CD14-positive monocyte (primary cell): ENCODE data around the gene PRAME. TPM values are rescaled to one million over a fixed set of nuclear protein-coding genes. Genes with fewer than 3 reads are reported as not detected.

ENCODE experiments used
- DNase-seq, 3 donors: peaks; one replicate each; pipeline ENCODE4 v3.0.0-alpha.2; 2011 to 2022
- H2AFZ ChIP-seq: 2 replicates; pipeline ENCODE4 v1.6.0; 2012; ENCODE audit warnings: mild to moderate bottlenecking, low read depth, low read length, inconsistent platforms; ENCODE audit not compliant: insufficient read depth, poor library complexity, severe bottlenecking
- H3K27ac ChIP-seq, 2 donors: 1 replicate in 1 of 2; 2 replicates in 1 of 2; pipeline ENCODE4 v1.5.1; 2012 to 2013; ENCODE audit warnings: low read length in 2 of 2, control low read depth in 1 of 2, inconsistent platforms in 1 of 2, low read depth in 1 of 2, mild to moderate bottlenecking in 1 of 2
- H3K27me3 ChIP-seq, 2 donors: one replicate each; pipeline versions ENCODE4 v1.6.0 to v1.6.1; 2011 to 2013; ENCODE audit warnings: low read length in 2 of 2; ENCODE audit not compliant: control insufficient read depth in 2 of 2, insufficient read depth in 2 of 2
- H3K36me3 ChIP-seq, 2 donors: replicated peaks in 1 of 2; 1 replicate in 1 of 2; 2 replicates in 1 of 2; pipeline versions ENCODE4 v1.5.1 to v1.6.1; 2012 to 2013; ENCODE audit warnings: low read length in 2 of 2, control low read depth in 1 of 2, inconsistent platforms in 1 of 2, mild to moderate bottlenecking in 1 of 2; ENCODE audit not compliant: insufficient read depth in 2 of 2, control insufficient read depth in 1 of 2
- H3K4me1 ChIP-seq, 2 donors: 1 replicate in 1 of 2; 2 replicates in 1 of 2; pipeline versions ENCODE4 v1.5.1 to v1.6.1; 2012 to 2013; ENCODE audit warnings: low read length in 2 of 2, control low read depth in 1 of 2, inconsistent platforms in 1 of 2, mild to moderate bottlenecking in 1 of 2, moderate library complexity in 1 of 2; ENCODE audit not compliant: insufficient read depth in 2 of 2, control insufficient read depth in 1 of 2
- H3K4me2 ChIP-seq: replicated peaks from 2 replicates; pipeline ENCODE3; 2012; ENCODE audit warnings: low read length, moderate library complexity, mild to moderate bottlenecking; ENCODE audit not compliant: poor library complexity, severe bottlenecking; ENCODE audit errors: extremely low read depth
- H3K4me3 ChIP-seq, 3 experiments: fragments of 200-600 bp in 1 of 3; sonication (generic) in 1 of 3; replicated peaks in 1 of 3; 1 replicate in 2 of 3; 2 replicates in 1 of 3; pipeline ENCODE4 v1.5.1; 2011 to 2013; ENCODE audit warnings: low read length in 3 of 3, mild to moderate bottlenecking in 3 of 3, control low read depth in 2 of 3, low read depth in 2 of 3, inconsistent platforms in 1 of 3, moderate library complexity in 1 of 3
- H3K79me2 ChIP-seq: 2 replicates; pipeline ENCODE4 v1.6.0; 2012; ENCODE audit warnings: mild to moderate bottlenecking, control low read depth, inconsistent platforms, low read length, moderate library complexity; ENCODE audit not compliant: insufficient read depth
- H3K9ac ChIP-seq: 2 replicates; pipeline ENCODE4 v1.6.0; 2017; ENCODE audit warnings: low read length, mild to moderate bottlenecking; ENCODE audit not compliant: insufficient read depth, poor library complexity, severe bottlenecking
- H3K9me3 ChIP-seq, 2 donors: replicated peaks in 1 of 2; 1 replicate in 1 of 2; 2 replicates in 1 of 2; pipeline versions ENCODE4 v1.5.1 to v1.6.1; 2012 to 2013; ENCODE audit warnings: low read length in 2 of 2, control low read depth in 1 of 2; ENCODE audit not compliant: control insufficient read depth in 1 of 2, insufficient read depth in 1 of 2
- H4K20me1 ChIP-seq: 2 replicates; pipeline ENCODE4 v1.6.0; 2012; ENCODE audit warnings: mild to moderate bottlenecking, low read length, control low read depth, moderate library complexity; ENCODE audit not compliant: insufficient read depth
- H3K27ac Mint-ChIP-seq, 7 donors: one replicate each; pipeline ENCODE4 v1.8.0; 2020; ENCODE audit warnings: mild to moderate bottlenecking in 7 of 7, mixed read lengths in 7 of 7, moderate library complexity in 6 of 7, inconsistent platforms in 2 of 7
- H3K27me3 Mint-ChIP-seq, 3 donors: one replicate each; pipeline ENCODE4 v1.8.0; 2021 to 2022; ENCODE audit warnings: low read depth in 3 of 3, mild to moderate bottlenecking in 3 of 3, mixed read lengths in 3 of 3, moderate library complexity in 3 of 3, inconsistent platforms in 1 of 3
- H3K36me3 Mint-ChIP-seq, 2 donors: one replicate each; pipeline ENCODE4 v1.8.0; 2020; ENCODE audit warnings: mixed read lengths in 2 of 2, inconsistent platforms in 1 of 2, mild to moderate bottlenecking in 1 of 2
- H3K4me1 Mint-ChIP-seq: one replicate; pipeline ENCODE4 v1.8.0; 2020; ENCODE audit warnings: mild to moderate bottlenecking, mixed read lengths
- H3K4me3 Mint-ChIP-seq, 2 donors: one replicate each; pipeline ENCODE4 v1.8.0; 2020; ENCODE audit warnings: mild to moderate bottlenecking in 2 of 2, mixed read lengths in 2 of 2, moderate library complexity in 1 of 2
- H3K9me3 Mint-ChIP-seq, 7 donors: one replicate each; pipeline ENCODE4 v1.8.0; 2020 to 2022; ENCODE audit warnings: mixed read lengths in 7 of 7, mild to moderate bottlenecking in 6 of 7, moderate library complexity in 6 of 7, inconsistent platforms in 2 of 7
- WGBS: methylation state at CpG from one replicate; pipeline ENCODE4 v1.1.5; 2013; ENCODE audit warnings: missing lambda C conversion rate; ENCODE audit not compliant: insufficient coverage; 5-methylcytosine and 5-hydroxymethylcytosine counted together
- intact Hi-C, 2 donors: fragments of 100-400 bp; cut with micrococcal nuclease; formaldehyde crosslinking; loops; one replicate each; pipeline versions ENCODE4 v1.15.0 to v1.15.1; 2023
- polyA plus RNA-seq, 3 donors: library from polyadenylated mRNA; depleted of rRNA in 1 of 3; unstranded in 2 of 3; stranded (reverse) in 1 of 3; fragments of 300-500 nt in 2 of 3; fragments of >200 nt in 1 of 3; fragmentation: Illumina TruSeq in 2 of 3; gene quantifications; 1 replicate in 2 of 3; 2 replicates in 1 of 3; pipeline ENCODE4 v1.2.3, GENCODE V29; 2012 to 2021
- TF ChIP-seq, protein P1 (sequence below): fragments of 200-600 bp; IDR thresholded peaks from one replicate; pipeline ENCODE4 v1.8.0; 2022; ENCODE audit warnings: antibody characterized with exemption, mild to moderate bottlenecking

PRAME gene
- polyA plus RNA-seq, 3 donors = not detected

DNA sequence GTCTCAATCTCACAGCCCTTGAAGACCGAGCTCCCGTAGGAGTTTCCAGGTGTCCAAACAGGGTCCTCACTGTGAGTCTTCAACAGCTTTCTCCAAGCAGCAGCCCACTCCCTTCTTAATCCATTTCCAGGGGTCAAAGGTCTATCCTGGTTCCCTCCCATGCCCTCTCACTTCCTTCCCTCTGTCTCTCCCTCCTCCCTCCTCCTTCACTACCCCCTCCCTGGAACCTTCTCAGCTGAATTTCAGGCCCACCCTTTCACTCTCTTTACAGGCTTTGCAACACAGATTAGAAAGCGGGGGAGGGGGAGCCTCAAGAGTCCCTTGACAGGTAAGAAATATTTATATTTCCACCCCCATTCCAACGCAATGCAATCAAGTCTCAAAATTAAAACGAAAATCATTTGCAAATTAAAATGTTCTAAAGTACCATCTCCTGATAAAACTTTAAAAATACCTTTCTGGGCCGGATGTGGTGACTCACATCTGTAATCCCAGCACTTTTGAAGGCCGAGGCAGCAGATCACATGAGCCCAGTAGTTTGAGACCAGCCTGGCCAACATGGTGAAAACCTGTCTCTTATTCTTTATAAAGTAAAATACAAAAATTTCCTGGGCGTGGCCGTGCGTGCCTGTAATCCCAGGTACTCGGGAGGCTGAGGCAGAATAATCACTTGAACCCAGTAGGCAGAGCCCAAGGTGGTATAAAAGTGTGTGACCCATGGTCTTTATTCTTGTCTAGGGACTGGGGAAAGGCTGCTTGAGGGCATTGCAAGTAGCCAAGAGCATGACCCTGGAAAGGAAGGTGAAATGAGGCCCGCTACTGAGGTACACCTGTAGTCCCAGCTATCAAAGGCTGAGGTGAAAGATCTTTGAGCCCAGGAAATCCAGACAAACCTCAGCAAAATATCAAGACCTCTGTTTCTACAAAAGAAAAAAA, 38.1 kb downstream of the PRAME start:
- no peak for DNase-seq
- 91% methylated on average over 5 of the region's 12 CpGs for WGBS
- TF ChIP-seq, protein P1, sequence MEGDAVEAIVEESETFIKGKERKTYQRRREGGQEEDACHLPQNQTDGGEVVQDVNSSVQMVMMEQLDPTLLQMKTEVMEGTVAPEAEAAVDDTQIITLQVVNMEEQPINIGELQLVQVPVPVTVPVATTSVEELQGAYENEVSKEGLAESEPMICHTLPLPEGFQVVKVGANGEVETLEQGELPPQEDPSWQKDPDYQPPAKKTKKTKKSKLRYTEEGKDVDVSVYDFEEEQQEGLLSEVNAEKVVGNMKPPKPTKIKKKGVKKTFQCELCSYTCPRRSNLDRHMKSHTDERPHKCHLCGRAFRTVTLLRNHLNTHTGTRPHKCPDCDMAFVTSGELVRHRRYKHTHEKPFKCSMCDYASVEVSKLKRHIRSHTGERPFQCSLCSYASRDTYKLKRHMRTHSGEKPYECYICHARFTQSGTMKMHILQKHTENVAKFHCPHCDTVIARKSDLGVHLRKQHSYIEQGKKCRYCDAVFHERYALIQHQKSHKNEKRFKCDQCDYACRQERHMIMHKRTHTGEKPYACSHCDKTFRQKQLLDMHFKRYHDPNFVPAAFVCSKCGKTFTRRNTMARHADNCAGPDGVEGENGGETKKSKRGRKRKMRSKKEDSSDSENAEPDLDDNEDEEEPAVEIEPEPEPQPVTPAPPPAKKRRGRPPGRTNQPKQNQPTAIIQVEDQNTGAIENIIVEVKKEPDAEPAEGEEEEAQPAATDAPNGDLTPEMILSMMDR = no peak
- peaks cover 7% of the 10 kb centered on the region for H3K4me1 Mint-ChIP-seq
- Histone ChIP-seq H3K9me3 (no peaks in the 10 kb centered on the region), H3K79me2 (no peaks in the 10 kb centered on the region), H3K4me3 (no peak overlapping the region), H3K36me3 (no peaks in the 10 kb centered on the region), H3K27ac (no peak overlapping the region), H3K4me2 (no peak overlapping the region), H4K20me1 (no peaks in the 10 kb centered on the region), H3K9ac (no peak overlapping the region), H2AFZ (no peak overlapping the region), H3K27me3 (no peaks in the 10 kb centered on the region), H3K4me1 (peaks cover 8 to 11% of the 10 kb centered on the region in 2 donors)
- H3K27me3 Mint-ChIP-seq = peaks cover 2 to 8% (median 4%) of the 10 kb centered on the region in 3 donors
- no peak overlapping the region for H3K27ac Mint-ChIP-seq
- intact Hi-C loops = no loop called here
- no peak overlapping the region for H3K4me3 Mint-ChIP-seq
- no peaks in the 10 kb centered on the region for H3K36me3 Mint-ChIP-seq
- H3K9me3 Mint-ChIP-seq = peaks cover 0 to 4% (median 0%) of the 10 kb centered on the region in 7 donors

DNA sequence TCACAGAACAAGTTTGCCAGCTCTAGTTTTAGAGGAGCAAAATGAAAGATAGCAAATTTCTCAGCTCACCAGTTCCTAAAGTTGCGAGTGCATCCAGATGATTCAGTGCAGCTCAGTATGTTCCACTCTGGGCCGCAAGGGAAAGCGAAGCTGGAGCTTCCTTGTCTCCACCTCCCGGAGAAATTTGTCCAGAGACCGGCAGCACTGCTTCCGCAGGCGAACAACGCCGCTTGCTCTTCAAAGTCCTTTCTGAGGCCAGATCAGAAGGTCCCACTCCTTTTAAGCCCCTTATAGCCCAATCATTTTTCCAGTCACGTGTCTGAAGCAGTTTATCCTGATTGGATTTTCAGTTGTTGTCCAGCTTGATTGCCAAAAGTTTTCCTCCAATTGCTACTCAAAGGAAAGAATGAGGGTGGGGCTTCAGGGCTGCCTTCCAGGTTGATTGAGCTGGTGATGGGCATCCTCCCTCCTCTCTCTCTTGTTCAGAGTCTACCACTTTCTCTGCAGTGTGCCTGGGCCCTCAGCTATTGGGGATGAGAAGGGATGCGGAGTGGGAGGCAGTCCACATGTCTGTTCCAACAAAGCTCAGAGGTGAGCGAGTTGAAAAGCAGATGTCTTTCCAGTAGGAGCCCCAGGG, 38.9 kb downstream of the PRAME start, which contains the start of gene ZNF280A:
Gene ZNF280A, minus strand, starts transcription at position 251 of the 637 bp plus-strand sequence. CDS start 4,640 bp downstream, outside the sequence.
- Histone ChIP-seq H3K9ac (no peak within 1 kb of the TSS), H3K4me2 (no peak within 1 kb of the TSS), H3K79me2 (no peaks in the 10 kb centered on the region), H4K20me1 (no peaks in the 10 kb centered on the region), H3K9me3 (no peaks in the 10 kb centered on the region), H3K36me3 (no peaks in the 10 kb centered on the region), H3K27ac (no peak within 1 kb of the TSS), H3K4me1 (peaks cover under 1 to 3% of the 10 kb centered on the region in 2 donors), H3K4me3 (no peak within 1 kb of the TSS), H2AFZ (no peak within 1 kb of the TSS), H3K27me3 (no peaks in the 10 kb centered on the region)
- TF ChIP-seq, protein P1 = no peak
- H3K4me1 Mint-ChIP-seq = peaks cover under 1% of the 10 kb centered on the region
- intact Hi-C loops = no loop called here
- DNase-seq = no peak
- no peak within 1 kb of the TSS for H3K4me3 Mint-ChIP-seq
- 85% methylated on average over 10 of the region's 12 CpGs for WGBS
- H3K27ac Mint-ChIP-seq = no peak within 1 kb of the TSS
- peaks cover 0 to 4% (median 0%) of the 10 kb centered on the region in 7 donors for H3K9me3 Mint-ChIP-seq
- no peaks in the 10 kb centered on the region for H3K36me3 Mint-ChIP-seq
- H3K27me3 Mint-ChIP-seq = peaks cover 2 to 8% (median 5%) of the 10 kb centered on the region in 3 donors
